HG03039 (cell line): ENCODE data around the gene SMIM8.

Source experiments
- ATAC-seq: cut with Tn5 transposase; IDR thresholded peaks from one replicate; pipeline ENCODE4 v1.9.1; 2021; ENCODE audit warnings: mild to moderate bottlenecking, moderate library complexity; ENCODE audit not compliant: unreplicated experiment

The SMIM8 gene

GRCh38 chr6:87384038-87384437 lies 61.6 kb downstream of the SMIM8 start:
- ATAC-seq = no peak

GRCh38 chr6:87384449-87384848 lies 62.1 kb downstream of the SMIM8 start:
- no peak for ATAC-seq

GRCh38 chr6:87391334-87391733 lies 68.9 kb downstream of the SMIM8 start:
- ATAC-seq = no peak
